Suppressor macrophage treated with lipopolysaccharide for 1 hour (primary cell): ENCODE results near the gene PDCD1.

Experiments
- DNase-seq, 3 donors: peaks; one replicate each; pipeline ENCODE4 v3.0.0-alpha.2; 2020 to 2022

The PDCD1 gene

DNA sequence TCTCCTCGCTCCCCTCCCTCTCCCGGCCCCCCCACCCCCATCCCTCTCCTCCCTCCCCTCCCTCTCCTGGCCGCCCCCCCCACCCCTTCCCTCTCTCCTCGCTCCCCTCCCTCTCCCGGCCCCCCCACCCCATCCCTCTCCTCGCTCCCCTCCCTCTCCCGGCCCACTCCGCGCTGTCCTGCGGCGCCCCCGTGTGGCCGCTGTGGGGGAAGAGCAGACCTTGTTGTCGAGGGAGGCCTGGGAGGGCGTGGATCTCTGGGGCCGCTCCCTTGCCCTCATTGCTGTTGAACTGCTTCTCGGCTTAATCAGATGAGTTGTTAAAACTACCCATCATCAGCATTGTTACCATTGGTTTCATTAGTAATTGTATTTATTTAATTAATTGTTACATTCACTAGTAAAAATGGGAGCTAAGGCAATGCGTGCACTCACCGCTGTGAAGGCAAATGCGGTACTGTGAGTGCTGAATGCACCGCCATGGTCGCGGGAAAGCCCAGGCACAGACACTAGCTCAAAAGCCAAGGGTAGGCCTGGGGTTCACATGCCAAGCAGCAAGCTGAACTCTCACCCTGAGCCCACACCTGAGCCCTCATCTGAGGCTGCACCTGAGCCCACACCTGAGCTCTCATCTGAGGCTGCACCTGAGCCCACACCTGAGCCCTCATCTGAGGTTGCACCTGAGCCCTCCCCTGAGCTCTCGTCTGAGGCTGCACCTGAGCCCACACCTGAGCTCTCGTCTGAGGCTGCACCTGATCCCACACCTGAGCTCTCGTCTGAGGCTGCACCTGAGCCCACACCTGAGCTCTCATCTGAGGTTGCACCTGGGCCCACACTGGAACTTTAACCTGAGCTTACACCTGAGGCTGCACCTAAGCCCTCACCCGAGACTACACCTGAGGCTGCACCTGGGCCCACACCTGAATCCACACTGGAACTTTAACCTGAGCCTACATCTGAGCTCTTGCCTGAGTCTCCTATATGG lies 19.6 kb upstream of the PDCD1 start:
- peak; percentile 80 to 89 (median 85) for DNase-seq

DNA sequence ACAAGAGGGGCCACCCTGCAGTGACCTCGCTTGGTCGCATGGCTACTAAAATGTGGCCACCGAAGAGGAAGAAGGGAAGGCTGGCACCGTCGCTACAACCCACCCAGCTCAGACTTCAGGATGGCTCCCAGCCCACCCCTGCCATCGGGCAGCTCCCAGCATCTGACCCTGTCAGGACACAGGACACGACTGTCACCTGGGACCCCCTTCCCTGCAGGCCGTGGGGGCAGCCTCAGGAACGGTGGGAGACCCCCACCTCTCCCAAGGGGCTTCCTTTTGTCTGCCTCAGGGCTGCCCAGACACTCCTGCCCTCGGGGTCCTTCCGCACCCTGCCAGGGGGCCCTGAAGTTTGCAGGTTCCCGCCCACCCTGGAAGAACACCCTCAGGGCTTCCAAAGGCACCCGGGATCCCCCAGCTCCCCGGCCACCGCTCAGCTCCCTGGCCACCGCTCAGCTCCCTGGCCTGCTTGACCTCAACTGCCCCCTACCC lies 18.5 kb upstream of the PDCD1 start:
- DNase-seq = no peak

DNA sequence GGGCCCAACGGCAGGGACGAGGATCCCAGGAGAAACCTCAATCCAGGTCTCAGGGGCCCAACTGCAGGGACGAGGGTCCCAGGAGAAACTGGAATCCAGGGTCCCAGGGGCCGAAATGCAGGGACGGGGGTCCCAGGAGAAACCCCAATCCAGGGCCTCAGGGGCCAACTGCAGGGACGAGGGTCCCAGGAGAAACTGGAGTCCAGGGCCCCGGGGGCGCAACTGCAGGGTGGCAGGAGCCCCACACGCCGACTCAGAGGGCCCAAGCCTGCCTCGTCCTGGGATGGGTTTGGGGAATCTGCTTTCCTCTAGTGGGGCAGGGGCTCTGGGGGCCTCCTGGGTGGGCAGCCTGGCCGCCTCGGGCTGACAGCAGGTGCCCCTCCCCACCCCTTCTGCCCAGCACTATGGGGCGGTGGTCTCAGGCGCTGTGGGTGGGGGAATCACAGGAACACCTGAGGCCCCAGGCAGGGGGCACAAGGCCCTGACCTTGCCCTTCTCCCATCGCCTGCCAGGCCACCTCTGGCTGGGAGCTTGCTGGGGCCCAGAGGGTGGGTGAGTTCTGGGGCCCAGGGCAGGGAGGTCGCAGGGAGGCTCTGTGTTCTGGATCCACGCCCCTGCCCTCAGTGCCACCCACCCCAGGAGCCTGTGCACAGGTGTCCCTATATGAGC lies 18.0 kb upstream of the PDCD1 start:
- DNase-seq = no peak

DNA sequence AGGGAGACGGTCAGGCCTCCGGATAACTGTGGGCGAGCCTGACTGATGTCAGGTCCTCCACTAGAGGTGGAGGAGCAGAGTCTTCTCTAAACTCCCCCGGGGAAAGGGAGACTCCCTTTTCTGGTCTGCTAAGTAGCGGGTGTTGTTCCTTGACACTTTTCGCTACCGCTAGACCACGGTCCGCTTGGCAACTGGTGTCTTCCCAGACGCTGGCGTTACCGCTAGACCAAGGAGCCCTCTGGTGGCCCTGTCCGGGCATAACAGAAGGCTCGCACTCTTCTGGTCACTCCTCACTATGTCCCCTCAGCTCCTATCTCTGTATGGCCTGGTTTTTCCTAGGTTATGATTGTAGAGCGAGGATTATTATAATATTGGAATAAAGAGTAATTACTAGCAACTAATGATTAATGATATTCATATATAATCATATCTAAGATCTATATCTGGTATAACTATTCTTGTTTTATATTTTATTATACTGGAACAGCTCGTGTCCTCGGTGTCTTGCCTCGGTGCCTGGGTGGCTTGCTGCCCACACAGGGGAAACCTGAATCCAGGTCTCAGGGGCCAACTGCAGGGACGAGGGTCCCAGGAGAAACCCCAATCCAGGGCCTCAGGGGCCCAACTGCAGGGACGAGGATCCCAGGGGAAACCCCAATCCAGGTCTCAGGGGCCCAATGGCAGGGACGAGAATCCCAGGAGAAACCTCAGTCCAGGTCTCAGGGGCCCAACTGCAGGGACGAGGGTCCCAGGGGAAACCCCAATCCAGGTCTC lies 17.2 kb upstream of the PDCD1 start:
- peak in 2 of 3 donors; percentile 42 to 55 for DNase-seq

DNA sequence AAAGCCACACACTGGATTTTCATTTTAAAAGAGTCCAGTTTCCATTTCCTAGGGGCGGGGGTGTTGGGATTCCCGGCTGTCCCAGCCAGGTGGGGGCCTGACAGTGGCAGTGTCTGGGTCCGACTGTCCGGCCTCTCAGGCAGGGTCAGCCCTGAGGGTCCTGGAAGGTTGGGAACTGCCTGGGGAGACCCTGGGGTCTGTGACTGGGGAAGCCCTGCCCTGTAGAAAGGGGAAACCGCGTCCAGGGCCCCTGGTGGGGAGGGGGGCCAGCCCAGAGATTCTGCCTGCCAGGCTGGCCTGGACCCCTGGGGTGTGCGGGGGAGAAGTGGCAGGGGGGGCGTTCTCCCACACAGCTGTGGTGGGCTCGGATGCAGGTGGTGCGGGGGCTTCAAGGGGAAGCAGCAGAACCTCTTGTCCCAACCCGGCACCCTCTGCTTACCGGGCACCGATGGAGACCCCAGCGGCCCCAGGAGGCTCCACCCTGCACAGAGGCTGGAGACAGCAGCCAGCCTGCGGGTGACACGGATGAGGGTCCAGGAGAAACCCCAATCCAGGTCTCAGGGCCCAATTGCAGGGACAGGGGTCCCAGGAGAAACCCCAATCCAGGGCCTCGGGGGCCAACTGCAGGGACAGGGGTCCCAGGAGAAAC lies 15.7 kb upstream of the PDCD1 start:
- no peak for DNase-seq

DNA sequence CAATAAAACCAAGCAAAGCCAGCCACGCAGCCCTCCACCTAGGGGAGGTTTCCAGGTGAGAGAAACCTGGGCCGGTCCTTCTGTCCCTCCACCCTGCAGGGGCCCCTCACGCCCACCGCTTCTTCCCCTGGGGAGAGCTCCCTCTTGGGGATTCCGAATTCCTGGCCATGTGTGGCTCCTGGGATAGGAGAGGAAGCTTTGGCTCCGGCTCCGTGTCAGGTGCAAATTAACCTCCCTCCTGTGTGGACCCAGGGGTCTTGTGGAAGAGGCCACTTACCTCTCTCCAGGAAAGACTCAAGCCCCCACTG lies 15.1 kb upstream of the PDCD1 start:
- DNase-seq = no peak

DNA sequence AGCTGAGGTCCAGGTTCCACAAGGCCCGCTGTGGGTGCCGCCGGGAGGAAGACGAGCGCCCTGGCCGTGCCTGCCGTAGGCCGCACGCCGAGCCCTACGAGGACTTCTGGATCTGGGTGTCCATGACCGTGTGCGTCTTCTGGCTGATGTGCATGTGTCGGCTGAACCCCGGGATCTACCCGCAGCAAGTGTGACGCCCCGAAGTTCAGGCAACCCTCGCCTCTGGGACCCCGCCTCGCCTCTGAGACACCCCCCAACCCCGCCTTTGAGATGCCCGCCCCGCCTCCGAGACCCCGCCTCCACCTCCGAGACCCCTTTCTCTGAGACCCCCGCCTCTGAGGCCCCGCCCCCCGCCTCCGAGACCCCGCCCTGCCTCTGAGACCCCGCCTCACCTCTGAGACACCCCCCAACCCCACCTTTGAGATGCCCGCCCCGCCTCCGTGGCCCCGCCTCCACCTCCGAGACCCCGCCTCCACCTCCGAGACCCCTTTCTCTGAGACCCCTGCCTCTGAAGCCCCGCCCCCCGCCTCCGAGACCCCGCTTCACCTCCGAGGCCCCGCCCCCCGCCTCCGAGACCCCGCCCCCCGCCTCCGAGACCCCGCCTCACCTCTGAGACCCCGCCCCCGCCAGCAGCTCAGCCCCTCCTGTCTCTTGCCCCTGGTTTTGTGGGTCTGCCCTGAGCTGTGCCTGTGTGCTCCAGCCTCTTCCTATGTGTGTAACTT lies 14.5 kb upstream of the PDCD1 start:
- no peak for DNase-seq

DNA sequence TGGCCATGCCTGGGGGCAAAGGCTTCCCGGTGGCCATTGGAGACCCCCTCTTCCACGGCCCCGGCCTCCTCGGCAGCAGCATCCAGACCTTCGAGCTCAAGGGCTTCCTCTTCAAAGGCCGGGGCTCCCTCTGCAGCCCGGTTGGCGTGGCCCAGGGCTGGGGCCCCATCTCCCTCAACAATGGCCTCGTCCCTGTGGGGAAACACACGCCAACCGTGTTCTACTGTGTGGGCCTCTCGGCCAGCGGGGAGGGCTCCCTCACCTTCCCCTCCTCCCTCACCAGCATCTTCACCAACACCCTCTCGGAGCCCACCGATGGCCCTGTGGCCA lies 13.6 kb upstream of the PDCD1 start:
- DNase-seq = no peak

DNA sequence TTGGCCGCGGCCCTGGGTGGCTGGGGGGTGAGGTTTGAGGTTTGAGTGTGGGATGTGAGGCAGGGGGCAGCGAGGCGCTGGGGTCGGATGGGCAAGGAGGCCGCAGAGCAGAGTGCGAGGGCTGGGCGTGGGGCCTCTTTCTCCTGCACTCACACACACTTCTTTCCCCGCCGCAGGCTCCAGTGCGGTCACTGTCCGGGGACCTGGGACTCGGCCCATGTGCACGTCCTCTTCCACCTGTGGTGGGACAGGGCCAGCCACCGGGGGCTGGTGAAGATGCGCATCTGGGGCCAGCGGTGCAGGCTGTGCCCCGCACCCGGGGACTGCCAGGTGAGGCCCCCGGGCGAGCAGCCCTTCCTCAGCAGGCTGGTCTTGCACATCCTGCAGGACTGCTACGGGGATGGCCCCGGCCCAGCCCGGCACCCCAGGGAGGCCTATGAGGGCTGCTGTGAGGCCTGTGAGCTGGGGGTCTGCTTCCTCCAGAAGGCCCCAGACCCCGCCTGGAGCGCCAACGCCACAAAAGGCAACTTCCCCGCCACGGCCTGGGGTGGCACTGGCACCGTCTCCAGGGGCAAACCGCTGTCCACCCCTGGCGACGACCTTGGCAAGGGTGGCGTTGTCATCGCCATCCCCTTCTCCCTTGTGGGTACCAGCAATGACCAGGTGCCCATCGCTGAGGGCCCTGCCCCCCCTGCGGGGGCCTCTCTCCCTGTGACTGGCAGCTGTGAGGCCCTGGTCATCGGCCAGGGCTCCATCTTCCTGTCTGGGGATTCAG lies 13.0 kb upstream of the PDCD1 start:
- DNase-seq = no peak

DNA sequence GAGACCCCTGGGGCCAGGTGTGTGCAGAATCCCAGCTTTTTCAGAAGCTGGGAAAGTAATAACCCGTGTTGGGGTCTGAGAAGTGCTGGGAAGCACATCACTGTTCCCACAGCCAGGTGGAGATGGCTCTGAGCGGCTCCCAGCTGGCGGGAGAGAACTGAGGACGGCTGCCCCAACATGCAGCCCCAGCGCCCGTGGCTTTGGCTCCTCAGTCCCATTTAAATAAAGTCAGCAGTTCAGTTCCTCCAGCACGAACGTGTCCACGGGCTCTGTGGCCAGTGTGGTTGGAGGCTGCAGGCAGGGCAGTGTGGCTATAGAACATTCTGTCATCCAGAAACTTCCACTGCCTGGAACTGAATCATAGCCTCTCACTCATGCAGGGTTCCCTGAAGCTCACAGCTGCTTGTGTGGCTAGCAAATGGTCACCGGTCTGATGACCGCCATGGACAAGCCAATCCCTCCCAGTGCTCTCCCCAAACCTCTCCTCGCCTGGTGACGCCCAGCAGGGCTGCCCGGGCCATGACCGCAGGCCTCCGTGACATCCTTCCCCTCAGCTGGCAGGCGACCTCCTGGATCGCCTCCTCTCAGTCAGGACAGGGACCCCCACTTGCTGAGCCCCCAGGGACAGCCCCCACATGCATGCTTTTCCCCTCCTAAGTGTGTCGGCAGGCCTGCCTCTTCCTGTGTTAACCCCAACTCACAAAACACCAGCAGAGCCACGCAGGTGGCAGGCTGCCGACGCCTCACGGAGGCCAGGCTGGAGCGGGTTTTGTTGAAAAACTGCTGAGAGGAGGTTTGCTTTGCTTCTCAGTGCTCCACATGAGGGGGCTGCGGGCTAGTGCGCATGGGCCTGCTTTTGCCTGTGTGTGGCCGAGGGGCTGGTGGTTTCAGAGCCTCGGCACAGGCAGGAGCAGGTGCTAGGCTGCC lies 12.2 kb upstream of the PDCD1 start:
- peak in 1 of 3 donors; percentile 34 for DNase-seq

DNA sequence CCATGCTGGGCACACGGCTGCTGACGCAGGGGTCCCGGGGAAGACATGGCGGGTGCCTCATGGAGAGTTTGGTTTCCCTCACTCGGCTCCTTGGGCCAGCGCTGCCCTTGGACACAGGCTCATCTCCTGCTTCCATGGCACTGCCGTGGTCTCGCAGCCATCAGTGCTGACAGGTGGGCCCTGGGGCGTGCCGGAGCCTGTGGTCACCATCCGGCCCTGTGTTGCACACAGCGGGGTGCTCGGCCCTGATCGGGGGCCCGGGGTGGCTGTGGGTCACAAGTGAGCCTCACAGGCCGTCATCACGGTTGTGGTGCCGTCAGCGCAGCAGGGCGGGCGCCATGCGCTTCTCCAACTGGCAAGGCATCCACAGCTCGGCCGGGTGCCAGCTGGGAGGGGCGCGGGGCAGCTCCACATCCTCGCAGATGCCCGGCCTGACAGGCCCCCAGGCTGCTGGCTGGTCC lies 11.4 kb upstream of the PDCD1 start:
- DNase-seq = no peak

DNA sequence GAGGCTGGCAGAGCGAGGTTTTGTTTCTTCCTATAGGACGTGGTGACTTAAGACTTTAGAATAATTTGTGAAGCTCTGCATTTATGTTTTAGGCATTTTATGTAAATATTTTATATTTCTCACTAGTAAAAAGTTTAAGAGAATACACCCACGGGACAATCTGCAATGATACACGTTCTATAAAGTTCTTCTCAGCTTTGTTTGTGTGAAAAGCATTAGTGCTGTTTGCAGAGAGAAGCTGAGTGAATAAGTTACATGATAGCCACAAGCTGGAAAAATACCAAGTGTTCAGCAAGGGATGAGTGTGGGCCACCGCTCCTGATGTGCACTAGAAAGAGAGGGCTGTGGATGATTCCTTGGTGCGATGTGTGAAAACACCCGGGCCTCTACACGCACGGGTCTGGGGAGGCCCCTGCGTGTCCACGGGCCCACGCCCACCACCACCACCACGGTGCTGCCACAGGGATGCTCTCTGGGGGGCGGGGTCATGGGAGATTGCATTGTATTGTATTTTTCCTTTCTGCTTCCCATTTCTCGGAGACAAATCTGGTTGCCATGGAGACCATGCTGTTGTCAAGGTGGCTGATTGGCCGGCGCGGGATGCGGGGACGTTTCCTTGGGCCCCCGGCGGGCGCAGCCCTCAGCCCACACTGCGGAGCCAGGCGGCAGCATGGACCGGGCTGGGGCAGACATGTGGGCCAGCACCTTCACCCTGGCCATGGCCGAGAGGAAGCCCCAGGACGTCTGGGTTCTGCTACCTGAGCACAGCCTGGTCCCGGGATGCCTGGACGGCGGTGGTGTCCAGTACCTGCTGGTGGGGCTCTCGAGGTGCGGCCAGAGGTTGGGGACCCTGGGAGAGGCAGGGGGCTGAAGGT lies 10.6 kb upstream of the PDCD1 start, which contains the start of gene RTP5:
TSS of gene RTP5 (plus strand) at position 643 of the 875 bp plus-strand sequence. CDS start at position 671, 28 bp downstream.
- DNase-seq = peak in 1 of 3 donors; percentile 7

DNA sequence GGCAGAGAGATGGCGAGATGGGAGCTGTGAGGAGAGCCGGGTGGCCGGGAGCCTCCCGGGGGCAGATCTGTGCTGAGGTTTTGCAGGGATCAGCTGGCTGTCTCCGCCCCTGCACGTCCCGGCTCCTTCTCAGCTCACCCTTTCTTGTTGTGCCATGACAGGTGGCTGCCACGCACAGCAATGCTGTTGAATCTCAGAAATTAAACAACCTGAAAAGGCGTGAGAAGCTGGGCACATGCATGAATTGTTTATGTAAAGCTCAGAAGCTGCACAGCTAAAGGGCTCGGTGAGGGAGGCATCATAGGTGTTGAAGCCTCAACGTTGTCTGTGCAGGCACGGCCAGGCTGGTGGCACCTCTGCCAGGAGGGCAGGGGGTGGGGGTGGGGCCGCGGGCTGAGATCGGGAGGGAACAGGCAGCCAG lies 10.0 kb upstream of the PDCD1 start:
- no peak for DNase-seq

DNA sequence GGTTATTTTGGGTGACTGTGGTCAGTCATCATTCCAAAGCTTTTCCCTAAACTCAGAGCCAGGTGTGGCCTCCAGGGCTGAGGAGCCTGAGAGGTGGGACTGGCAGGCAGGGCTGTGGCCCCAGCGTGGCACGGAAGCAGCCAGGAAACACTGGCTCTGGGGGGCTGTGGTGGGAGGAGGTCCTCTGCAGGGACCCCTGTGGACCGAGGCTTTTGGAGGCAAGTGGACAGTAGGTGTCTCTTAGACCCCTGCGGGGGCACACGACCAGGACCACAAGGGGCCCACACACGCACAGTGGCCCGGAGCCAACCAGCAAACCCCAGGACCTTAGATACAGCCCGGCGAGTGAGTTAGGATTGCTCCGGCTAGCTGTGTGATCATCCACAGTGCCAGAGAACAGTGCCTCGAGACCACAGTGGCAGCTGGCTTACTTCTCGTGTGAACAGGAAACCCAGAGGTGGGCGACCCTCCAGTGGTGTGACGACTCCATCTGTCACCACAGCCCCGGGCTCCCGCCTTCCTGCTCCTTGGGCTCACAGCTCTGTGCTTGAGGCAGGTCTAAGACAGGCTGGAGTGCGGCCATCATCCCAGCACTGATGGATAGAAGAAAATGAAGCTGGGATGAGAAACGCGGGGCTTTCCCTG lies 9.2 kb upstream of the PDCD1 start:
- DNase-seq = peak in 1 of 3 donors; percentile 40

DNA sequence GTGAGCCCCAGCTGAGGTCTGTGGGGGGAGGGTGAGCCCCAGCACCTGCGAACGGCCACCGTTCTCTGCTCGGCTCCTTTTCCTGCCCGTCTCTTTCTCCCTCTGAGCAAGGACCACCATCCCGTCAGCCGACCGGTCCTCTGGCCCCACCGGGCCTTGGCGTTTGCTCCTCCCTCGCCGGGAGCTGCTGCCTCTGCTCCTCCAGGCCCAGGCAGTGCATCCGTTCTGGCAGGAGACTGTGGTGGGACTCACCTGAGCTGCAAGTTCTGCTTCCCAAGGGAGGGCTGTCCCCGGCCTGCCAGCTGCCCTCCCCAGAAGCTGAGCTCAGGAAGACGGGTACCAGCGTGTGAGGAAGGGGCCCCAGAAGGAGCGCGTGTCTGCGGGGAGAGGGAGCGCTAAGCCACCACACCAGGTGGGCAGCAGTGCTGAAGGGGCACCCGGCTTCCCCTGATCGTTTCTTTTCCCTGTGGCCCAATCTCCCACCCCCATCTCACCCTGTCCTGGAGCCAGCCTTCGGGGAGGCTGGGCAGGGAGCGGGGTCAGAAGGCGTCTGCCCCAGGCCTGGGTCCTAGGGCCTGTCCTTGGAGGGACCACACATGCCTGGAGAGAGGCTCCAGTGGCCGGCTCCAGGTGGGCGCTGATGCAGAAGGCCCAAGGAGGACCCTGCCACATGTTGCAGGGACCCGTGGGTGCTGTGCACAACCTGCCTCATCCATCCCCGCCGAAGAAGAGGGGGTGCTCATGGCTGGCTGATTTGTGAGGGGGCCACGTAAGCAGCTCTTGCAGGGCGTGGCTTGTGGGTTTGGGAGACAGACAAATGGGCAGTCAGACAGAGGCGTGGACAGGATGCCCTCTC lies 8.3 kb upstream of the PDCD1 start:
- DNase-seq = no peak

DNA sequence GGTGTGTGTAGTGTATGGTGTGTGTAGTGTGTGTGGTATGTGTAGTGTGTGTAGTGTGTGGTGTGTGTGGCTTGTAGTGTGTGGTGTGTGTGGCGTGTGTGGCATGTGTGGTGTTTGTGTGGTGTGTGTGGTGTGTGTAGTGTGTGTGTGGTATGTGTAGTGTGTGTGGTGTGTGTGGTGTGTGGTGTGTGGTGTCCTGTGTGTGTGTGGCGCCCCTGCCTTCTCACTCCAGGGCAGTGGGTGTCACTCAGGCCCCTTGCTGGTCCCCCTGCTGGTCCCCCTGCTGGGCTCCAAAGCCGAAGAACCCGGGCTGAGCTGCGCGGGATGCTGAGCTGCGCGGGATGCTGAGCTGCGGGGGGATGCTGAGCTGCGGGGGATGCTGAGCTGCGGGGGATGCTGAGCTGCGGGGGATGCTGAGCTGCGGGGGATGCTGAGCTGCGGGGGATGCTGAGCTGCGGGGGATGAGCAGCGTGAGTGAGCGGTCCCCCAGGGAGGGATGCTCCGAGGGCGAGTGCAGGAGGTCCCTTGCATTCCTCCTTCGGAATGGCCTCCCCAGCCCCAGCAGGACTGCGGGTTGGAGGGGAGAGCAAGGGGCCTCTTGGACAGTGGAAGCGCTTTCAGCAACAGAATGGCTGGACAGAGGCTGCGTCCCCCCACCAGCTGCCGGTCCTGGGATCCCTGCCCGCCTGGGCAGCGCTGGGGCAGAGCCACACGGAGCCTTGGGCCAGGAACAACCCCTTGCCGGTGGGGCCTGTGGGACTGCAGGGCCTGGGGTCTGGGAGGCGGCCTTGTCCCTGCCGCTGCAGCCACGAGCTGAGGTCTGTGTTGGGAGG lies 7.5 kb upstream of the PDCD1 start:
- no peak for DNase-seq
